NCI-H1105 treated with DMSO at 0.1 percent for 48 hours (cell line): ENCODE data around the gene DCAF8L2.
A peak's percentile ranks its signal among the peaks of the same experiment; 100 is the strongest.
"Not testable (repeated sequence)": the region's sequence is repeated elsewhere in the genome, so short reads cannot be mapped to it uniquely, and the experiment has no call there.

Experiments
- DNase-seq: peaks from one replicate; lab custom pipeline; 2025; lab: John Stamatoyannopoulos, UW

The DCAF8L2 gene

DNA sequence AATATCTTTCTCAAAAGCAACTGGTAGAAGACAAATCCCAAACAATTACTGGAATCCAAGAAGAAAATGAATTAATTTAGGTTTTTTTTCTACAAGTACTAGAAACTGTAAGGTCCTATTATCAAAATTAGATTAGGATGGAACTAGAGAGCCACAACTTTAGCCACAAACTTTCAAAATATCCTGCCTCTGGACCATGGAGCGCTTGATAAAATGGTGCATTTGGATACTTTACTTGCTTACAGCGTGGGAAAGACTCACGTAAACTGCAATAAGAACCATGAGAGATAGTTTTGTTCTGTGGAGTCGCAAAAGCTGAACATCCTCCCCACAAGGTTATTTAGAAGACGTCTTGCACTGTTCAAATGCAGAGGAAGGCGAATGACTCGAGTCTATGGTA is at the start of gene DCAF8L2:
TSS of gene DCAF8L2 (plus strand) at position 301 of the 400 bp plus-strand sequence. CDS start 156,552 bp downstream, outside the sequence.
- no peak for DNase-seq

DNA sequence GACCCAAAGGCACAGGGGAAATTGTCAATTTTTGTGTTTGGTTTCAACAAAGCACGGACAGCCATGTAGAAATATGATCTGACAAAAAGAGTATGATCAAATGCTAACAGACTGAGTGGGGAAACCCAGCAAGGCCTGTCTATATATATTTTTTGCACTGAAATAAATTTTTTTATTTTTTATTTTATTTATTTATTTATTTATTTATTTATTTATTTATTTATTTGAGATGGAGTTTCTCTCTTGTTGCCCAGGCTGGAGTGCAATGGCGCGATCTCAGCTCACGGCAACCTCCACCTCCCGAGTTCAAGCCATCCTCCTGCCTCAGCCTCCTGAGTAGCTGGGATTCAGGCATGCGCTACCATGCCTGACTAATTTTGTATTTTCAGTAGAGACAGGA is 49.0 kb upstream of the DCAF8L2 start:
- DNase-seq = not testable (repeated sequence)

DNA sequence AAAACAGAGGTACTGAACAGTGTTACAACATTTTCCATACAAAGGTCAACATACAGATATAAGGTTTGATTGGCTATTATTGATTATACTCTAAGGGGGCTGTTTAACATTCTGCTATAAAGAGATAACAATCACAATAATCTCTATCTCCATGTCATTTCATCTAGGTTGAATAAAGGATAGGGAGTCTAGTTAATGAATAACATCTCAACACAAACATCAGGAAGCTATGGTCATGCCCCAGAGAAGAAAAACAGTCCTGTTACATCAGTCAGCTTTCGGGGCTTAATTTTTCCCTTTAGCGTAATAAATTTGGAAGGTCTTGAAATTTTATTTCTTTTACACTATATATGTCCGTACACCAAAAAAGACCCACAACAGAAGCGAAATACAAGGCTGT is 41.5 kb upstream of the DCAF8L2 start:
- DNase-seq = no peak

DNA sequence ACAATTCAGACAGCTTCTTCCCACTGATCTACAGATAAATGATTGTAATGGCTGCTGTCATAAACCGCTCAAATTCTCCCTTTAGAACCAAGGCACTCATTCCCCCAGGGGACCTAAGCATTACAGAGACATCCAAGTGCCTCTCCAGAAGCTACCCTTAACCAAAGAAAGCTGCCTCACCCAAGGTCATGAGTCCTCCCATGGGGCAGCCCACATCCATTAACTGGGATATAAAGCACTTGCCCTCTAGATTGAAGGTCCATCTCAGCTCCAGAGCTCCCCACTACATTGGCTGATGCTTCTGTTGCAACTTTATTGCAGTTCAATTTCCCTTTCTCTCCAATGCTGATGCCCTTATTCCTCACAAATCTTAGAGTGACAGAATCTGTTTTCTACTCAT is 40.5 kb upstream of the DCAF8L2 start:
- DNase-seq = no peak

DNA sequence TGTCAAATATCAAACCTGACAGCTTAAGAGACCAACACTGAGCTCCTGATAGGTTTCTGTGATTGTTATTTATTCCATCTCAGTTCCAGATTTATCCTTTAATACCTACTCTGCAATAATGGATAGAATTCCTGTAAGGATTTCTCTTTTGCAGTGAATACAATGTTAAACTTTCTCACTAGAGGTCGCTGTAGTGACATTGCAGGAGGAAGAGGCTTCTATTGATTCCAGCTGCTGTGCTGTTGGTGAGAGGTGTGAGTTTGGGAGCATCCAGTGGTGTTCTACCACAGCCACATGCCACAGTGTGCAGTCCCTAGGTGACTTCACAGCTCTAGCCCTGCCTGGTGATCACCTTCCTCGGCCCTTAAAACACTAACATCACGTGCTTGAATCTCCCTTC is 34.6 kb upstream of the DCAF8L2 start:
- DNase-seq = peak; percentile 0

DNA sequence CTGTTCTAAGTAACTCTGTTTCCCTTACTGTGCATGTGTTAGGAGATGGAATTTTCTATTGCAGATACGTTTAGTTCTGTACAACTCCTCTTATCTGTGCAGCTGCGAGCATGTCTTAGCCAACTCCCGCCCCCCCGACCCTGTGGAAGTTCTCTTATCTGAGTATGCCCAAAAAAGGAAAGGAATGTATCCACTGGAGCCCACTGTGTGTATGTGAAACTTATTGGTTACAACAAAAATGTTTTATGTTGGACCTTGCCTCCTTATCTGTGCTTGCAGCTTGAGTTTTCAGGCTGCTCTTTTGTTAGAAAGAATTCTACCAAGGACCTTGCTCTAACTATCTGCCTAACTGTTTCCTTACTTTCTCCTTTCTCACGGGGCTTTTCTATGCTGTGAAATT is 24.2 kb upstream of the DCAF8L2 start:
- no peak for DNase-seq

DNA sequence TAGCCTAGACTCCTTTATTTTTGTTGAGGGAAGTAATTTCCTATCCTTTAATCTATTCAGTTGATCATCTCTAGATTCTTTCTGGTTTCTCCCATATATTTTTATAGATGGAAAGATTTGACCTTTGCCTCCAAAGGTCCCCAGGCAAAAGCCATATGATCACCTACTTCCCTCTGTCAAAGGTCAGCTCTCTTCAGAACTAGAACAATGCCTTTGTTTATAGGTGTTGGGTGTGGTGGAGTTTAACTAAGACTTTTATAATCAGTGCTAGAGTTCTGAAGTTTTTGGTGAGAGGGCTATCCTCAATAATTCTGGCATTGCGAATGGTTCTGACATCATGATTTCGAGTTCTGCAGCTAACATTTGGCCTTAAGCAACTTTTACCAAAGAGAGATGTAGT is 19.0 kb upstream of the DCAF8L2 start:
- no peak for DNase-seq

DNA sequence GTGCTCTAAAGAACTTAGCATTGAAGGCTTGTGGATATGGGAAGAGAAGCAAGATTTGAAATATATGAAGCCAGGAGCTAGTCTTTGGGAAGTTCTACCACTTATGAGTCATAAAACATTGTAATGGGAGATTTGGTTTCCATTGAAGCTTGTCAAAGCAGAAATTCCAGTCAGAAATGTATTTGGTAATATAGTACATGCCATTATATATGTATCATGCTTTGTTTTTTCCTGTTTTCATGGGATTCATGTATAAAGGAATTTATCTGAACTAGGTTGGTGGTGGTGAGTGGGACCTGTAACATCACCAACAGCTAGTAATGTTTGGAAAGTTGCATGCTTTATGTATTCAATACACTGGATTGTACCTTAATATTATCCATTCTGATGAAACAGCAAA is 14.6 kb upstream of the DCAF8L2 start:
- DNase-seq = no peak

DNA sequence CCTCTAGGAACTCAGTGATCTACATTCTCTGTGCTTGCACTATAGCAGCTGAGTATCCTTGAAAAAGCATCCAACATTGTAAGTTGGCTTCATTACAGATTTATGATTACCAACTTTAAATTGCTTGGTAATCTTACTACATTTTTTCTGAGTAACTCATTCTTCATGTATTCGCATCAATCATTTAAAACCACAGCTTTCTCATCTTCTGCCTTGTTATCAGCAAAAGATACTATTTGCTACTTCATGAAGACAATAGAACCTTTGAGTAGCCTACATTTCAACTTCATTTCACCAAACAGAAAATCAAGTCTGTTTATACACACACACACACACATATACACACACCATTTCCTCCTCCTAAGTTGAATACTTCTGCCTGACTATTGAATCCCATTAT is 6.2 kb upstream of the DCAF8L2 start:
- DNase-seq = no peak

DNA sequence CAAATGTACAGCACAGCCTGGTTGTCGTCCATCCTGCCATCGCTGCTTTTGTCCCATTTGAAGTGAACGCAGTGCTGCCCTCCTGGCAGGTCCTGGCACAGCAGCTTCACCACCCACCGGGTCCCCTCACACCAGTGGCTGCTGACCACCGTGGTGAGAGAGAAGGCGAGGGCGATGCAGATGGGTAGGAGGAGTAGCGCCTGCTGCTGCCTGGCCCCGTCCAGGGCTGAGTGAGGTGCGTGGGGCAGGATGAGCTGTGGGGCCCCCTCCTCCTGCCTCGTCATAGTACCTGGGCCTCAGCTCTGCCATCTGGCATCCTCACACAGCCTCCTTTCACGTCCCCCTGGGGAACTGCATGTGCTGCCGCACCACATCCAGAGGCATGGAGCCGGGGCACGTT is 1.8 kb downstream of the DCAF8L2 start:
- DNase-seq = no peak

DNA sequence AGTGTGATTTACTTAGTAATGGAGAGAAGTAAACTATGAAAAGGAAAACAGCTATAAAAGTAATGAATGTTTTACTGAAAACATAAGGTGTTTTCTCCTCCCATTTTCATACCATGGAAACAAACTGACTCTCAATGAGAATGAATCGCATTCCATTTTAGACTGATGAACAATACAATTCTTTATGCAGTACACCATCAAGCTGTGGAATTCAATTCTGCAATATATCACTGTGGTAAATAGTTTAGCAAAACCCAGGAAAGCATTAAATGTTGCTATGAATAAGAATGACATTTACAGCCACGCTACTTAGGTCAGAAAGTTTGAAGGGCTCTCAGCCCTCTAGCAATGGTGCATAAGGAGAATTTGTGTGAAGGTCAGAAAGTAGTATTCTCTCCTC is 7.4 kb downstream of the DCAF8L2 start:
- no peak for DNase-seq

DNA sequence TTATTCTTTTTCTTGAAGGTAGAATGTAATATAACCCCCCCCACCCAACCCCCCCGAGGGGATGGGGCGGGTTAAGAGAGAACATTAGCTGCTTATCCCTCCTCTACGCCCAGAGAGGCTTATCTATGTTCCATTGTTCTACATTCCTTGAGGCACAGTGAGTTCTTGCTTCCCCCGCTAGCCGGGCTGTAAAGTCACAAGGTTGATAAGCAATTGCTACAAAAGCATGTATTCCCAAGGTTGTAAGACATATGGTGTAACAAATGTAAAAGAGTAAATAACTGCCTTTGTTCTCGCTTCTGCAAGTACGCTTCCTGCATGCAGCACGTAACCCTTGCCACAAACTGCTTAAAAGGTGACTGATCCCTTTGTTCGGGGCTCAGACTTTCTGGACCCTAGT is 8.2 kb downstream of the DCAF8L2 start:
- no peak for DNase-seq

DNA sequence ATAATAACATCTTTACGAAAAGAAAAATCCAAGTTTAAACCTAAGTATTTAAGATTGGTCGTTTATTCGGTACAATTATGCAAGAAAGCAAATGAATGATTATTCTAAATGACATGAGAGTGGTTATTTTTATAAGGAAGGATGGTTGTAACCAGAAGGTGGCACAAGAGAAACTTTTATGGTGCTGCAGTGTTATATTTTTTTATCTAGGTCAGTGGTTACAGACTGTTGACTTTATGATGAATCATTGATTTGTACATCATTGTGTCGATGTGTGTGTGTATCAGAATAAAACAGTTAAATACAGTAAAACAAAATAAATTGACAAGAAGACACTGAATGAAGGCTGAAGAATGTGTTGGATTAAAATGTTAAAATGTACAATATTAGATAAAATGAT is 9.8 kb downstream of the DCAF8L2 start:
- DNase-seq = no peak

DNA sequence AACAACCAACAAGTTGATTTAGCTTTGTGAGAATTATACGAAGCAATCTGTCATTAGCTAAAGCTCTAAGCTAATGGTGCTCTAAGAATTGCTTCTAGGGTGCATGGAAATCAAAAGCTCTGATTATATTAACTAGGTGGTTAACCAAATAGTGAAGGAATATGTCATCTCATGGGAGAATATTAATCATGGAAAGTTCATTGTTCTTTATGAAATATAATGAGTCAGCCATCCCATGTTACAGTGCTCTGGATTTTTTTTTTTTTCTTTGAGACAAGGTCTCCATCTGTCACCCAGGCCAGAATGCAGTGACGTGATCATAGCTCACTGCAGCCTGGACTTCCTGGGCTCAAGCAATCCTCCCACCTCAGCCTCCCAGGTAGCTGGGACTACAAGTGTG is 10.5 kb downstream of the DCAF8L2 start:
- DNase-seq = no peak

DNA sequence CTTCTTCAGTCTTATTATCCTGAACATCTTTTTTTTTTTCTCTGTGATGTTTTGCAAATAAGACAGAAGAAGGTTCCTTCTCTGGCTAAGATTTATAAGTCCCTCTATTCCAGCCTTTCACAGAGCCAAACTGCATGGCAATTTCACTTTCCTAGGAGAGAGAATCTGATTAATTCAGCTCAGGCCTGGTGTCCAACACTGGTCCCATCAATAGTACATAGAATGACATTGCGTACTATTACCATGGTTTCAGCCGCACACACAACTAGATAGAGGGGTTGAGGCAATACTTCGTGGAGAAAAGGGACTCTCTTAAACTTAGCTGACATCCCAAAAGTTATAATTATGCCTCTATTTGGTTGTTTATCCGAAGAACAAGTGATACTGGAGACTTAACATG is 18.5 kb downstream of the DCAF8L2 start:
- DNase-seq = no peak

DNA sequence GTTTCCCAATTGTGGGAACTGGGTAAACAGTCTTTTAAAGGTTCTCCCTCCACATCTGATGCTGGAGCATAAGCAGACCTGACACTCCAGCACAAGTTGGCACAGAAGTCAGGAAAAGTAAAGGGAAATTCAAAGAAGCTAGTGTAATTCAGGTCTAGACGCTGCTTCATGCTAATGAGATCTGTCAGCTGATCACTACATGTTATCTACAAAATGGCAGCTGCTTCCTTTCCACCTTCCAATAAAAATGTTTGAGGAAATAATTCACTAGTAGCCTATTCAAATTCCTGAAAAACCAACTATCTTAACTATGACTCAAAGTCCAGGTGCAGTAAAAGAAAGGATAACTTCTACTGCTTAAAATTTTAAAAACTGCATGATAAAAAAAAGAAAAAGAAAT is 29.3 kb downstream of the DCAF8L2 start:
- DNase-seq = no peak

DNA sequence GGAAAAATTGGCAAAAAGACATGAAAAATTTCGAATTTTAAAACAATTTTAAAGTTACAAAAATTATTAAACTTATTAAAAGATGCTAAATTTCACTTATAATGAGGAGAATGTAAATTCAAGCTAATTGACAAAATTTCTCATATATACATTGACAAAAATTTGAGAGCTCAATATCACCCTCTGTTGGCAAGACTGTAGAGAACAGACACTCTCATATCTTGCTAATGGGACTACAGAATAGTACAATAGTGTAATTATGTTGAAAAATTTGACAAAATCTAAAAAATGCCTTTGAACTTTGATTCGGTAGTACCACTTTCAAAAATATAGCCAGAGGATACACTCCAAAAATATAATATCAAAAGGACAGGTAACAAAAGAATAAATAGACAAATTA is 29.8 kb downstream of the DCAF8L2 start:
- no peak for DNase-seq

DNA sequence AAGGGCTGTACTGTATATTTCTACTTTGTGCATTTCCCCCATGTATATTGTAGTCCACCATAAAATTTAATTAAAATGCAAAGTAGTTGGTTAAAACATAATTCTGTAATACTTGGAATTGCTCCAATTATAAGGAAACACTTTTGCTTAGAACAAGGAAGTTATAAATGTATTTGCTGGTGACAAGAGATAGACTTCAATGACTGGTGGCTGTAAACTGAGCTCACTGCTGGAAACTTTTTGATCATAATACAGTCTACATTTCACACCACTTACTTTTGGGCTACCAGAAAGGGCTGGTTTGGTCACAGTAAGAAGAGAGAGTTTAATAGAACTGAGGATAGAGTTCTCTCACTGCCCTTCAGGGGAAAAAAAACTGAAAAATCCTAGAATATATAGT is 32.7 kb downstream of the DCAF8L2 start:
- DNase-seq = no peak

DNA sequence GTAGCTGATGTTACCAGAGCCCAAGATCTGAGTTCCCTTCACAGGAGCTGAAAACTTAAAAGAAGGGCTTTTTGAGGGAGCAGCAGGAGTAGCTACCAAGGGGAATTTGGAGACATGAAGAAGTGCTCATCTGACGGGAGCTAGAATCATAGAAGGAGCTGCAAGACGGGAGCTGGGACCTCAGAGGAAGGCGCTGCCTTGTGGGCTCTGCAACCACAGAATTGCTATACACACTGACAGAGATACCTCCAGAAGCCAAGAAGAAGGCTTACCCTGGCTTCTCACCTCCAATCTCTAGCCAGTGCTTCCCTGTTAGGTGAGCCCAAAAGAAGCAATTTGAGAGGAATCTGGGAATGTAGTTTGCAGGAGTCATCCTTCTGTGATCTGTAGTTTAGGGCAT is 35.9 kb downstream of the DCAF8L2 start:
- DNase-seq = no peak

DNA sequence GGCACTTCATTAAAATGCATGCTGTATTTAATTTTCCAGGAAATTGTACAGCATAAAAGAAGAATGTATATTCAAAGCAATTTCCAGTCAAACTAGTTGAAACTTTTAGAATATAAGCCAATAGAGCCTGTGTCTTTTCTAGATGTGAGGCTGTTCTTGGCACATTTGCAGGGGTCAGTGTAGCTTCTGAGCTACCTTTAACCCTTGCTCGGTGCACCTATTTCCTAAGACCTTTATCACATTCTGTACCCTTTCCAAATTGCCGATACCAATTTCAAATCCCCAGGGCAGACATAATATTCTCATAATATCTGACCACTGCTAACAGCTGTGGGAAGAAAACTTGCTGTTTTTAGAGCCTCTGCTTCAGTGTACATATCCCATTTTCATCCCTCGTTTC is 43.2 kb downstream of the DCAF8L2 start:
- DNase-seq = no peak

DNA sequence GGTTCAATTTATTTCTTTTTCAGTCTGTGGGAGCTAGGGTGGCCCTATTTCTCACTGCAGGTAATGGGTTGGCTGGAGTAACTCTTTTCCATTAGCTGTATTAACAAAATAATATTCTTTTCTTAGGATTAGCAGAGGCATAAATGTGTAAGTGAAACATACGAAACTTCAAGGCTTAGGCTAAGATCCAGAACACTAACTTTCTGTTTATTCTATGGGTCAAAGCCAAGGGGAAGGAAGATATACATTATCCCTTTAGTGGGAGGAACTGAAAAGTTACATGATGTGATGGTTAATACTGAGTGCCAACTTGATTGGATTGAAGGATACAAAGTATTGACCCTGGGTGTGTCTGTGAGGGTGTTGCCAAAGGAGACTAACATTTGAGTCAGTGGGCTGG is 66.4 kb downstream of the DCAF8L2 start:
- no peak for DNase-seq

DNA sequence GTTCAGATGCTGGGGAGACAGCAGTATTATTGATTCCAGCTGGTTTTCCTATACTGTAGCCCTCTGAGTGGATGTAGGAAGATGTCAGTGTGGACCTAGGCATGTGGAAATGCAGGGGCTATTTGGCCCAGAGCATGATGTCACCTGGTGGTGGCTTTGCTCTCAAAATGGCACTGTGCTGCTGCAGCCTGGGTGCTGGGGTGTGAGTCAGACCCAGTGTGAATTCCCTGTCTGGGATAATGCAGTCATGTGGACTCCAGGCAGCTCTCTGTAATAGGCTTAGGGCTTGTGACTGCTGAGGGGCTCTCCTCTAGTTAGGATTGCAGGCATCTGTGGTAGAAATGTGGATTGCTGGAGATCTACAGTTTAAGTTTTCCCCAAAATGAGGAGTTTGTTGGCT is 70.7 kb downstream of the DCAF8L2 start:
- DNase-seq = no peak

DNA sequence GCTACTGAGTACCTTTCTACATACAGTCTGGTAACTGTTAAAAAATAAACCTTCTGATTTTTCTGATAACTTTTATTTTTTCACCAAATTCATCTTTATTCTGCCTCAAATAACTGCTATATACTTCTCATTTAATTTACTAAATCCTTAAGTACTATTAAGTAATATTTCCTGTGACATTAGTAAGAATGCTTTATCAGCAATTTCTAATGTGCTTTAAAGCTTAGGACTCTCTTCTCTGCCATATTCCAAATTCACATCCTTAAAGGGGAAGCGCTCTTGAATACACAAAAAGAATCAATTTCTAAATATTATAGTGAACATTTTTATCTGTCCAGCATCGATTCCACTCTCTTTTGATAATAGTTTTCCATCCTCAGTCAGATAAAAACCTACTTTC is 81.1 kb downstream of the DCAF8L2 start:
- no peak for DNase-seq

DNA sequence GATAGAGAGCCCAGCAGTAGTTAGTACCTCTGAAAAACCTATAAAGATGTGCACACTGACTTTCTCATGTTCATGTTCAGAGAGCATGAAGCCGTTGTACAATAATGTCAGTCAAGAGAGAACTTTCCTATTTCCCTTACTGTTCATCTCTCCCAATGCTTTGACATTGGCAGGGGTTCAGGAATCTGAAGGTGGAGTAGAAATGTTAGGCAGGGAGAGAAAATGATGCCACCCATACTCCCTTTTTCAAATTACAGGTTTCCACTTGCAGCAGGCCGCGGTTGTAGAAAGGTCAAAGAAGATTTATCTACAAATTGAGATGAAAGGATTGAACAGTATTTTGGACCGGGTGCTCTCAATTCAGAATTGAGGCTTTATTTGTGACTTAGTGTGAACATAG is 84.3 kb downstream of the DCAF8L2 start:
- DNase-seq = no peak

DNA sequence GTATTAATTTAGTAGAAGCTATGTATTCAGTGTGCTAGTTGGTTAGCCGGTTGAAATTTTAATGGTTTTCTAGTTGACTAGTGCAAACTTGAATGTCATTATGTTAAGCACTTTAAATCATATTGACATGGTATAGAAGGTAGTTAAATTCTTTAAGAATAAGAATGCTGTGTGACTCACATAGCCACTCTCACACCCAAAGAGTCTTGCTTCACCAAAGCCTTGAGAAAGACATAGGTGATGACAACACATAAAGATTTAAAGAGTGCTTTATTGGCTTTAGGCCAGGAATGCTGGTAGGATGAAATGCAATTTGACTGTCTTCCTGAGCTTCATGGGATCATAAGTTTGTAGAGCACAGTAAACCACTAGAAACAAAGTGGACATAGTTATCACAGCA is 85.3 kb downstream of the DCAF8L2 start:
- no peak for DNase-seq
